CD8-positive, alpha-beta memory T cell (primary cell): ENCODE measurements around the gene HTRA3. TPM values are rescaled to one million over a fixed set of nuclear protein-coding genes. Genes with fewer than 3 reads are reported as not detected.
A peak's percentile ranks its signal among the peaks of the same experiment; 100 is the strongest.

ENCODE experiments used
- CTCF ChIA-PET: fragments of 350-600 bp; sonication (Branson Sonifier 250); formaldehyde crosslinking; loops from one replicate; lab custom pipeline; 2021; ENCODE audit warnings: antibody characterized with exemption; lab: Charles Lee
- POLR2A ChIA-PET: fragments of 350-600 bp; sonication (Branson Sonifier 250); formaldehyde crosslinking; loops from one replicate; lab custom pipeline; 2021; ENCODE audit warnings: antibody characterized with exemption; lab: Charles Lee
- DNase-seq, 5 donors: peaks; one replicate each; pipeline versions ENCODE4 v3.0.0 to v3.0.0-alpha.2; 2020 to 2022; ENCODE audit warnings: mixed read lengths in 1 of 5
- H3K27ac ChIP-seq: one replicate; pipeline ENCODE4 v1.7.0; 2013; ENCODE audit warnings: low read depth, mild to moderate bottlenecking, low read length, moderate library complexity
- H3K27me3 ChIP-seq: 2 replicates; pipeline ENCODE4 v1.7.0; 2013; ENCODE audit warnings: low read length, mild to moderate bottlenecking; ENCODE audit not compliant: insufficient read depth, poor library complexity, severe bottlenecking
- H3K36me3 ChIP-seq: 2 replicates; pipeline ENCODE4 v1.7.0; 2013; ENCODE audit warnings: mild to moderate bottlenecking, low read length, moderate library complexity; ENCODE audit not compliant: insufficient read depth
- H3K4me1 ChIP-seq: 2 replicates; pipeline ENCODE4 v1.7.0; 2013; ENCODE audit warnings: mild to moderate bottlenecking, low read length, moderate library complexity; ENCODE audit not compliant: insufficient read depth
- H3K4me3 ChIP-seq: 2 replicates; pipeline ENCODE4 v1.7.0; 2013; ENCODE audit warnings: mild to moderate bottlenecking, low read length
- H3K9me3 ChIP-seq: 2 replicates; pipeline ENCODE4 v1.7.0; 2013; ENCODE audit warnings: mild to moderate bottlenecking, low read length
- H3K27ac Mint-ChIP-seq, 8 donors: one replicate each; pipeline ENCODE4 v1.8.0; 2020 to 2021; ENCODE audit warnings: mixed read lengths in 8 of 8, mild to moderate bottlenecking in 6 of 8, inconsistent platforms in 3 of 8, moderate library complexity in 3 of 8
- H3K27me3 Mint-ChIP-seq, 2 donors: one replicate each; pipeline ENCODE4 v1.8.0; 2020 to 2021; ENCODE audit warnings: mixed read lengths in 2 of 2, mild to moderate bottlenecking in 1 of 2, moderate library complexity in 1 of 2
- H3K36me3 Mint-ChIP-seq, 3 donors: one replicate each; pipeline ENCODE4 v1.8.0; 2020 to 2021; ENCODE audit warnings: mixed read lengths in 3 of 3, inconsistent platforms in 1 of 3, mild to moderate bottlenecking in 1 of 3
- H3K4me1 Mint-ChIP-seq, 3 donors: one replicate each; pipeline ENCODE4 v1.8.0; 2020 to 2021; ENCODE audit warnings: mixed read lengths in 3 of 3, inconsistent platforms in 1 of 3, mild to moderate bottlenecking in 1 of 3
- H3K4me3 Mint-ChIP-seq, 7 donors: one replicate each; pipeline ENCODE4 v1.8.0; 2020 to 2021; ENCODE audit warnings: mixed read lengths in 7 of 7, mild to moderate bottlenecking in 6 of 7, moderate library complexity in 4 of 7, inconsistent platforms in 2 of 7
- H3K9me3 Mint-ChIP-seq, 5 donors: one replicate each; pipeline ENCODE4 v1.8.0; 2020 to 2022; ENCODE audit warnings: mixed read lengths in 5 of 5, mild to moderate bottlenecking in 3 of 5, moderate library complexity in 2 of 5, inconsistent platforms in 1 of 5
- polyA plus RNA-seq: library from polyadenylated mRNA; unstranded; fragments of 300-500 nt; fragmentation: Illumina TruSeq; gene quantifications from one replicate; pipeline ENCODE4 v1.2.3, GENCODE V29; 2021
- total RNA-seq, 2 experiments: library from RNA; stranded (reverse); gene quantifications; one replicate each; pipeline ENCODE4 v1.2.3, GENCODE V29; 2021

HTRA3 gene
- total and polyA plus RNA-seq, 3 experiments from 2014 or later = not detected

- no peak for DNase-seq
- ChIA-PET POLR2A (no interaction called here), CTCF (no interaction called here)
- Mint-ChIP-seq H3K27me3 (peaks cover 7 to 8% of the 10 kb centered on the region in 2 donors), H3K4me1 (no peaks in the 10 kb centered on the region), H3K36me3 (no peaks in the 10 kb centered on the region), H3K9me3 (peaks cover 0 to 16% (median 0%) of the 10 kb centered on the region in 5 donors), H3K4me3 (no peak overlapping the region), H3K27ac (no peak overlapping the region)
- no peaks in the 10 kb centered on the region for H3K27me3 ChIP-seq
- no peak overlapping the region for H3K4me3 ChIP-seq
- no peaks in the 10 kb centered on the region for H3K9me3 ChIP-seq
- H3K36me3 ChIP-seq = no peaks in the 10 kb centered on the region
- H3K27ac ChIP-seq = no peak overlapping the region
- H3K4me1 ChIP-seq = no peaks in the 10 kb centered on the region
Measured at GRCh38 chr4:8316251-8316771, 46.8 kb downstream of the HTRA3 start.

- no peaks in the 10 kb centered on the region for H3K27me3 ChIP-seq
- Mint-ChIP-seq H3K27ac (peak overlapping the region in 1 of 8 donors; percentile 61), H3K4me3 (no peak overlapping the region), H3K36me3 (no peaks in the 10 kb centered on the region), H3K4me1 (no peaks in the 10 kb centered on the region), H3K9me3 (peaks cover 0 to 16% (median 0%) of the 10 kb centered on the region in 5 donors), H3K27me3 (peaks cover 7 to 8% of the 10 kb centered on the region in 2 donors)
- ChIA-PET POLR2A (no interaction called here), CTCF (no interaction called here)
- H3K4me3 ChIP-seq = no peak overlapping the region
- no peaks in the 10 kb centered on the region for H3K36me3 ChIP-seq
- H3K27ac ChIP-seq = no peak overlapping the region
- no peaks in the 10 kb centered on the region for H3K9me3 ChIP-seq
- H3K4me1 ChIP-seq = no peaks in the 10 kb centered on the region
- DNase-seq = no peak
Measured at GRCh38 chr4:8316911-8317351, 47.4 kb downstream of the HTRA3 start.

- Histone ChIP-seq H3K9me3 (no peaks in the 10 kb centered on the region), H3K27me3 (no peaks in the 10 kb centered on the region), H3K27ac (no peak overlapping the region), H3K36me3 (no peaks in the 10 kb centered on the region), H3K4me1 (no peaks in the 10 kb centered on the region), H3K4me3 (no peak overlapping the region)
- CTCF ChIA-PET = no interaction called here
- no peaks in the 10 kb centered on the region for H3K4me1 Mint-ChIP-seq
- H3K9me3 Mint-ChIP-seq = peaks cover 0 to 12% (median 0%) of the 10 kb centered on the region in 5 donors
- no peaks in the 10 kb centered on the region for H3K36me3 Mint-ChIP-seq
- no peak for DNase-seq
- POLR2A ChIA-PET = no interaction called here
- H3K27me3 Mint-ChIP-seq = peaks cover 3 to 7% of the 10 kb centered on the region in 2 donors
- H3K4me3 Mint-ChIP-seq = no peak overlapping the region
- H3K27ac Mint-ChIP-seq = no peak overlapping the region
Measured at GRCh38 chr4:8317474-8317873, 47.9 kb downstream of the HTRA3 start.

- no peak for DNase-seq
Measured at GRCh38 chr4:8318509-8318908, 49.0 kb downstream of the HTRA3 start.

GRCh38 chr4:8319061-8319460, 49.5 kb downstream of the HTRA3 start:
- no peaks in the 10 kb centered on the region for H3K9me3 ChIP-seq
- Mint-ChIP-seq H3K4me3 (no peak overlapping the region), H3K27ac (no peak overlapping the region), H3K4me1 (no peaks in the 10 kb centered on the region), H3K36me3 (no peaks in the 10 kb centered on the region), H3K9me3 (no peaks in the 10 kb centered on the region), H3K27me3 (peaks cover 3 to 4% of the 10 kb centered on the region in 2 donors)
- H3K27me3 ChIP-seq = no peaks in the 10 kb centered on the region
- ChIA-PET CTCF (no interaction called here), POLR2A (no interaction called here)
- no peak overlapping the region for H3K27ac ChIP-seq
- H3K4me1 ChIP-seq = no peaks in the 10 kb centered on the region
- no peaks in the 10 kb centered on the region for H3K36me3 ChIP-seq
- no peak for DNase-seq
- H3K4me3 ChIP-seq = no peak overlapping the region

More at GRCh38 chr4:8318509-8318908, 49.0 kb downstream of the HTRA3 start:
- CTCF ChIA-PET = no interaction called here
- no peaks in the 10 kb centered on the region for H3K36me3 ChIP-seq
- no peak overlapping the region for H3K27ac ChIP-seq
- Mint-ChIP-seq H3K36me3 (no peaks in the 10 kb centered on the region), H3K9me3 (peaks cover 0 to 3% (median 0%) of the 10 kb centered on the region in 5 donors), H3K27ac (peak overlapping the region in 1 of 8 donors; percentile 64), H3K27me3 (peaks cover 3 to 7% of the 10 kb centered on the region in 2 donors), H3K4me3 (no peak overlapping the region), H3K4me1 (no peaks in the 10 kb centered on the region)
- H3K9me3 ChIP-seq = no peaks in the 10 kb centered on the region
- POLR2A ChIA-PET = no interaction called here
- no peaks in the 10 kb centered on the region for H3K4me1 ChIP-seq
- H3K4me3 ChIP-seq = no peak overlapping the region
- no peaks in the 10 kb centered on the region for H3K27me3 ChIP-seq

GRCh38 chr4:8319731-8320385, 50.3 kb downstream of the HTRA3 start:
- H3K4me1 Mint-ChIP-seq = no peaks in the 10 kb centered on the region
- Histone ChIP-seq H3K36me3 (no peaks in the 10 kb centered on the region), H3K4me1 (no peaks in the 10 kb centered on the region), H3K27me3 (no peaks in the 10 kb centered on the region), H3K9me3 (no peaks in the 10 kb centered on the region), H3K4me3 (no peak overlapping the region), H3K27ac (no peak overlapping the region)
- CTCF ChIA-PET = no interaction called here
- no peak overlapping the region for H3K4me3 Mint-ChIP-seq
- POLR2A ChIA-PET = no interaction called here
- DNase-seq = no peak
- peaks cover 3 to 4% of the 10 kb centered on the region in 2 donors for H3K27me3 Mint-ChIP-seq
- no peaks in the 10 kb centered on the region for H3K36me3 Mint-ChIP-seq
- no peaks in the 10 kb centered on the region for H3K9me3 Mint-ChIP-seq
- no peak overlapping the region for H3K27ac Mint-ChIP-seq

GRCh38 chr4:8320386-8320750, 50.8 kb downstream of the HTRA3 start:
- Mint-ChIP-seq H3K4me1 (no peaks in the 10 kb centered on the region), H3K36me3 (no peaks in the 10 kb centered on the region), H3K27ac (no peak overlapping the region), H3K4me3 (no peak overlapping the region), H3K27me3 (peaks cover 0 to 3% of the 10 kb centered on the region in 2 donors), H3K9me3 (no peaks in the 10 kb centered on the region)
- DNase-seq = no peak
- POLR2A ChIA-PET = no interaction called here
- Histone ChIP-seq H3K9me3 (no peaks in the 10 kb centered on the region), H3K36me3 (no peaks in the 10 kb centered on the region), H3K4me3 (no peak overlapping the region), H3K27me3 (no peaks in the 10 kb centered on the region), H3K4me1 (no peaks in the 10 kb centered on the region), H3K27ac (no peak overlapping the region)
- CTCF ChIA-PET = no interaction called here

- ChIA-PET POLR2A (no interaction called here), CTCF (no interaction called here)
- H3K27me3 Mint-ChIP-seq = peaks cover 0 to 3% of the 10 kb centered on the region in 2 donors
Measured at GRCh38 chr4:8321220-8321619, 51.7 kb downstream of the HTRA3 start.

More at GRCh38 chr4:8321220-8321619, 51.7 kb downstream of the HTRA3 start:
- no peaks in the 10 kb centered on the region for H3K4me1 ChIP-seq
- Mint-ChIP-seq H3K4me1 (no peaks in the 10 kb centered on the region), H3K36me3 (no peaks in the 10 kb centered on the region), H3K4me3 (no peak overlapping the region), H3K27ac (no peak overlapping the region), H3K9me3 (no peaks in the 10 kb centered on the region)
- no peaks in the 10 kb centered on the region for H3K9me3 ChIP-seq
- H3K36me3 ChIP-seq = no peaks in the 10 kb centered on the region
- no peak overlapping the region for H3K27ac ChIP-seq
- H3K27me3 ChIP-seq = no peaks in the 10 kb centered on the region
- no peak for DNase-seq
- H3K4me3 ChIP-seq = no peak overlapping the region
